ENCODE data around the gene TMED6.
"Not testable (repeated sequence)": the region's sequence is repeated elsewhere in the genome, so short reads cannot be mapped to it uniquely, and the experiment has no call there.

TMED6 gene

GRCh38 chr16:69360070-69360469 lies 8.5 kb upstream of the TMED6 start:
- DNase-seq: not testable (repeated sequence)

DNA sequence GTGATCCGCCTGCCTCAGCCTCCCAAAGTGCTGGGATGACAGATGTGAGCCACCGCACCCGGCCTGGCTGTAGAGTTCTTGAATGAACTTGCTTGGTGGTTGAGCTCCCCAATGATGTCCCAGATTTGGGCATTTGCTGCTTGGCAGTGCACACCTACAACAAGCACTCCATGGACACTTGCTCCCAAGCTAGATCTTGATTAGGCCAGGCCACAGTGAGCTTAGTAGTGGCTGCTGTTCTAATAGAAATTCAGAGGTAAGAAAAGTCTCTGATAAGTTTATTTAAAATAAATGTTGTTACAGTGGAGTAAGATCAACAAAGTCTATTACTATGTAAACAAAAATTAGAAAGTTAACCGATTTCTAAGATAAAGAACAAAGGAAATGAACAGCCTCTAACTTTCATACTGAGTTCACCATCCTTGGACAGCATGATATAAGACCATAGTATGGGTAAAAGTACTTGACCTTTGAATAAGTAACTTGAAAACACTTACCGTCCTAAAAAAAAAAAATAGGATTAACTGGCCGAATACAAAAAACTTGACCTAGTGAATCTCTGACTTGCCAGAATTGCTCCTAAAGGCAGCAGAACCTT lies 951 bp downstream of the TMED6 start:
- DNase-seq: no peak

- no peak for DNase-seq
Observed at GRCh38 chr16:69349536-69349935, 2.0 kb downstream of the TMED6 start.

DNA sequence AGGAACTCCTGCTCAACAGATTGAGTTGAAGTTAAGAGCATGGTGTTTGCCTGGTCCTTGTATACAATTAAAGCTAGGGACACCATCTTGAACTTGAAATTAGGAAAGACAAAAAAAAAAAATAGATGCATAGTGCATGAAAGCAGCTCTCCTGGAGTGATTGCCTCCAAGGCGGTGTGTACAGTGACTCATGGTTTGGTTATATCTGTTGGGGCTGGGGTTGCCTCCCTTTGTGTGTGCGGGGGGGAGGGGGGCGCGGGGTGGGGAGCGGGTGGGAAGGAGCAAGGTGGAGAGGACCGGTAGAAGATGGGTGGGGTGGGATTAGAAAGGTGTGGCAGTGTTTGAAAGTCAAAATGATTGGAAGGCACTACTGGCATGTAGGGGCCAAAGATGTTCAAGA lies 3.4 kb downstream of the TMED6 start:
- no peak for DNase-seq

DNA sequence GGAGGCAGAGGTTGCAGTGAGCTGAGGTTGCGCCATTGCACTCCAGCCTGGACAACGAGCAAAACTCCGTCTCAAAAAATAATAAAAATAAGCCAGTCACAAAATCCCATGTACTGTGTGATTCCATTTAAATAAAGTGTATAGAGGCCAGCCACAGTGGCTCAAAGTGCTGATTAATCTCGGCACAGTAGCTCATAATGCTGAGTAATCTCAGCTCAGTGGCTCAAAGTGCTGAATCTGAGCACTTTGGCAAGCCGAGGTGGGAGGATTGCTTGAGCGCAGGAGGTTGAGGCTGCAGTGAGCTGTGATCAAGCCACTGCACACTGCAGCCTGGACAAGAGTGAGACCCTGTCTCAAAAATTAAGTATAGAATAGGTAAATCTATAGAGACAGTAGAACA lies 4.9 kb downstream of the TMED6 start:
- DNase-seq: no peak

DNA sequence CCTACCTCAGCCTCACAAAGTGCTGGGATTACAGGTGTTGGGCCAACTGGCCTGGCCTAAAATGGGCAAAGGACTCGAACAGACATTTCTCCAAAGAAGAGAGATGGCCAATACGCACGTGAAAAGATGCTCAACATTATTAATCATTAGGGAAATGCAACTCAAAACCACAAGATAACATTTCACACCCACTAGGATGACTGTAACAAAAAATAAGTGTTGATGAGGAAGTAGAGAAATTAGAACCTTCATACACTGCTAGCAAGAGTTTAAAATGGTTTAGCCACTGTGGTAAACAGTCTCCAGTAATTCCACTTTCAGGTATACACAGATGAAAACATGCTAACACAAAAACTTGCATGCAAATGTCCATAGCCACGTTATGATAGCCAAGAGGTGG lies 5.7 kb downstream of the TMED6 start:
- DNase-seq: no peak

DNA sequence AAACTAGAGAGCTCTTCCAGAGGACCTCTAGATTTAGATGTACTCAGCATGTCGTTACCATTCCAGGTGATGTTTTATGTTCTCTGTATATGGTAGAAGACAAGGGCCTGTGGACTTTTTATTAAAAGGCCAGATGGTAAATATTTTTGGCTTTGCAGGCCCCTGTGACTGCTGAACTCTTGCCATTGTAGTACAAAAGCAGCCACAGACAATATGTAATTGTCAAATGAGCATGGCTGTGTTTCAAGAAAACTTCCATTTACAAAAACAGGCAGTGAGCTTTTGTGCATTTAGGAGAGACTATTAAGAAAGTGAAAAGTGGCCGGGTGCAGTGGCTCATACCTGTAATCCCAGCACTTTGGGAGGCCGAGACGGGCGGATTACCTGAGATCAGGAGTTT lies 7.4 kb downstream of the TMED6 start:
- no peak for DNase-seq

DNA sequence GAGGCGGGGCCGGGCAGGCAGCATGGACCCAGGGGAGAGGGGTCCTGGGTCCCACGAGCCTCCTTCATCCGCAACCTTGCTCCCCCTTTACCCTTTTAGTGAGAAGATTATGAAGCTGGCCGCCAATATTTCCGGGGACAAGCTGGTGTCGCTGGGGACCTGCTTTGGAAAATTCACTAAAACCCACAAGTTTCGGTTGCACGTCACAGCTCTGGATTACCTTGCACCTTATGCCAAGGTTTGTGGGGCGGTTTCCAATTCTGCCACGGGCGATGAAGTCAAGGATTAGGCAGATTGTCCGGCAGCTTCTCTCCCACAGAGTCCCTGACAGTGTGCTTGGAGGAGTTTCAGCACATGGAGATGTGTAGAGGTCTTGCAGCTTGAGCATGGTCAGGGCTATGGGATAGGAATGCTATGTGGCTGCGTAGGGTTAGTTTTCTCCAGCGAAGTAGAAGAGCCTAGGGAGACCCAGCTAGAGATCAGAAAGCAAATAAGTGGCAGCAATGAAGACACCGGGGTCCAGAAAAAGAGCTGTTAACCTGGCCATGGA lies 11.4 kb downstream of the TMED6 start:
- DNase-seq: no peak

GRCh38 chr16:69339289-69340094 lies 12.1 kb downstream of the TMED6 start, which contains the start of the genes COG8 and NIP7:
COG8 (minus strand) TSS chr16:69339564; CDS start chr16:69339552, 12 bp downstream.
NIP7 (plus strand) TSS chr16:69339772; CDS start chr16:69339830, 58 bp downstream.
- peak; percentile 99 for DNase-seq

DNA sequence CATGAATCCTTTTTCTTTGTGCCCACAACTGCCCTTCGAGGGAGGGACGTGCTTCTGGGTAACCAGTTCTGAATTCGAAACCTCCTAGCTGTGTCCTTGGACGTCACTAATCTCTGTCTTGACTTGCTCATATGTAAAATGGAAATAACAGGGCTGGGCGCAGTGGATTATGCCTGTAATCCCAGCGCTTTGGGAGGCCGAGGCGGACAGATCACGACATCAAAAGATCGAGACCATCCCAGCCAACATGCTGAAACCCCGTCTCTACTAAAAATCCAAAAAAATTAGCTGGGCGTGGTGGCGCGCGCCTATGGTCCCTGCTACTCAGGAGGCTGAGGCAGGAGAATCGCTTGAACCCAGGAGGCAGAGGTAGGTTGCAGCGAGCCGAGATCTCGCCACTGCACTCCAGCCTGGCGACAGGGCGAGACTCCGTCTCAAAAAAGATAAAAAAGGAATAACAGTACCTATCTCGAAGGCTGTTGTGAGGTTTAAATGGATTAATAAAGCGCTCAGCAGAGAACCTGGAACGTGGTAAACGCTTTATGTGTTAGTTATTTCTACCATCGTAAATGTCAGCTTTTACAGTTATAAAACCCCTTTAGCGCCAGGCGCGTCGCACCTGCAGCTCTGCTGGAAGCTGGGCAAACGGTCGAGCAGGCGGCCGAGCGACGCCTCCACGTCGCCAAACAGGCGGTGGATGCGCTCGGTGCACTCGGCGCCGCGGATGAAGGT lies 12.9 kb downstream of the TMED6 start:
- DNase-seq: no peak

DNA sequence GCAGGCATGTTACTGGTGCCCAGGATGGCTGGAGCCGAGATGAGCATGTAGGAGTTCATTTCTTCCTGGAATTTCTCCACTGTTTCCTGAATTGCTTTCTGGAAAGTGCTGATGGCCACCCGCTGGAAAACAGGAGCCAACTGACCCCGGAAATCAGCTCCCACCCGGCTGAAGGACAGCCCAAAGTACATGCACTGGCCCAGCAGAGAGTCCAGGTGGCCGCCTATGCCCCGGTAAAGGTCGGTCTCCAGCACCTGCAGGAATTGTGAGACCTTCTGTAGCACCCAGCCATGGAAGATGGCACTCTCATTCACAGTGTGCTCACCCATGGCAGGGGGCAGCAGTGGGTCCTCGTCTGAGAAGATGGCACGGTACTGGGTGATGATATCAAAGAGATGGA lies 16.9 kb downstream of the TMED6 start:
- DNase-seq: no peak

GRCh38 chr16:69330286-69331109 lies 21.1 kb downstream of the TMED6 start, which contains the start of gene PDF:
PDF (minus strand) TSS chr16:69330588; CDS start chr16:69330570, 18 bp downstream.
- DNase-seq: peak; percentile 93

GRCh38 chr16:69329369-69330285 lies 22.0 kb downstream of the TMED6 start:
- DNase-seq: peak; percentile 25

- DNase-seq: no peak
Observed at GRCh38 chr16:69328854-69329316, 22.7 kb downstream of the TMED6 start.

GRCh38 chr16:69327585-69328310 lies 23.8 kb downstream of the TMED6 start:
- DNase-seq: no peak

DNA sequence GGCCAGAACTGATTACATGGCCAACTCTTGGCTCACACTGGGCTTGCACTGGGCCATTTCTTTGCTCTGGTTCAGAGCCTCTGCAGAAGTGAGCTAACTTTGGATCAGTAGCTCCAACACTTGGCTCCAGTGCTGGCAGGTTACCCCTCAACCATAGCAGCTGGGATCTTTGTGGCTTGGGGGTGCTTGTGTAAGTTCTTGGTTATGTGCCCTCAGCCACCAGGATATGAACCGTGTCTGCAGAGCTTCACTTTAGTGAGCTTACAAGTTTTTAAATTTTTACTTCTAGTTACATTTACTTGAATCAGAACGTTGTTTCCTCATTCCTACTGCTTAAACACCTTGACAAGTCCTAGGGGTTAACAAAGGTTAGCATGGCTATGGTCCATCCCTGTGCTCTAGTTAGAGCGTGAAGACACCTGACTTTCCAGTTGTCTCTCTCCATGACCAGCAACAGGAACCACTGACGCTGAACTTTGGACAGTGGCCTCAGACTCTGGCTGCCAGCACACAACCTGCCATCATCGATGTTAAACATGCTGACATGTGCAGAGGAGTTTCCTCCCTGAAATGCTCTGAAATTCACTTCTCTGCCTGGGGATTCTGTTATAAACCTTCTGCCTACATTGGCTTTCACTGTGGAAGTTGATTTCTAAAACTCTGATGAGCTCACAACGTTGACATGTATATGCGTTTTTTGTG lies 25.3 kb downstream of the TMED6 start:
- DNase-seq: no peak

GRCh38 chr16:69325784-69326171 lies 25.8 kb downstream of the TMED6 start:
- no peak for DNase-seq

DNA sequence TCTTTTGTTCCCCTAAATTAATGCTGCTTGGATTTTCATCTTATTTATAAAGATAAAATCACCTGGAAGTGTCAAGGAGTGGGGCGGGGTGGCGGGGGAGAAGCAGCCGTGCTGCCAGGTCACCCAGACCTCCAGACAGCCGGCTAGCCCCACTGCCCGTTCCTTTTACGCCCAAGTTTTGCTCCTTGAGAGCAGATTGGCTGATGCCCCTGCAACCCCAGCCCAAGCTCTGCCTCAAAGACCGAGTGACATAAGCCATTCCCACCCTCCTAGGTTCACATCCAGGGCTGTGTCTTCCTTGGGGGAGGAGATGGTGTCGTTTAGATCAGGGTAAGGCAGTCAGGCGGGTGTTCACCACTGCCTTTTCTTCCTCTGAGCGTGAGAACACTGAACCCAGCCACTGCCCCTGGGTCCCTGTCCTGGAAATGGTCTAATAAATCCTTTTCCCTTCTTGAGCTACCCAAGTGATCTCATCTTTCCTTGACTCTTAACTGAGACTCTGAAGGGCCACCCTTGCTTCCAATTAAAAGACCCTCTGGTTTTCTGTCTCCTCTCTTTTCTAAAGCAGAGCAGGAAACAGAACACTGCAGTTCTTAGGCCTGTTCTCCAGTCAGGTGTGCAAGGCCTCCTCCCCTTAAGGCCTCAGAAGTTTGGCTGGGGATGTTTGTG lies 26.9 kb downstream of the TMED6 start:
- no peak for DNase-seq

DNA sequence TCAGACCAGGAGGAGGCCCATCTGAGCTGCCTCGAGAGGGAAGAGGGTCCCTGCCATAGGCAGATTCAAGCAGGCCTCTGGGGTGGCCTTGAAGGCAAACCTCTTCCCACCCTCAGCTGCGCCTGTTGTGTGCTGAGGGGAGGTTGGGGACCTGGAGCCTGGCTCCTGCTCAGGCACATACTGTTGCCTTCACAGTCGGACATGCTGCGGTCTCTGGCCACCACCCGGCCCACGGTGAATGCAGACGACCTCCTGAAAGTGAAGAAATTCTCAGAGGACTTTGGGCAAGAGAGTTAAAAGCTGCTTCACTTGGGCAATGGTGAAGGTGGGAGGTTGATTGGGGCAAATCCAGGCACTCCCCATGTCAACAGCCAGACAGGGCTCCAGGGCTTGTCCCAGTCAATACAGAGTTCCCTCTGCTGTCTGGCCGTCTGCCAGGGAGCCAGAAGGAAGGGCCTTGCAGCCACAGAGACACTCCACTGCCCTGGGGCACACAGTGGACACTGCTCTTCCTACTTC lies 27.5 kb downstream of the TMED6 start:
- no peak for DNase-seq
